Astrocyte (in vitro differentiated cells and primary cell): Measurements from ENCODE around the gene KSR2. TPM values are rescaled to one million over a fixed set of nuclear protein-coding genes. Genes with fewer than 3 reads are reported as not detected.

Experiments used
- DNase-seq: peaks from one replicate; pipeline ENCODE4 v3.0.0-alpha.2; 2010; ENCODE audit warnings: low read depth
- FAIRE-seq: peaks from 2 replicates; lab custom pipeline; 2011; peaks lifted over from hg19 to GRCh38; lab: Jason Lieb, UNC
- H2AFZ ChIP-seq: 2 replicates; pipeline ENCODE4 v1.6.0; 2012; ENCODE audit warnings: low read depth, low read length, inconsistent platforms
- H3K27ac ChIP-seq: 2 replicates; pipeline ENCODE4 v1.5.1; 2011; ENCODE audit warnings: low read depth, low read length, inconsistent platforms
- H3K27me3 ChIP-seq: 2 replicates; pipeline ENCODE4 v1.6.0; 2011; ENCODE audit warnings: low read length, inconsistent platforms; ENCODE audit not compliant: insufficient read depth
- H3K36me3 ChIP-seq: 2 replicates; pipeline ENCODE4 v1.5.1; 2011; ENCODE audit warnings: low read length, inconsistent platforms; ENCODE audit not compliant: insufficient read depth
- H3K4me1 ChIP-seq: 2 replicates; pipeline ENCODE4 v1.5.1; 2011; ENCODE audit warnings: low read length, inconsistent platforms; ENCODE audit not compliant: insufficient read depth
- H3K4me2 ChIP-seq: 2 replicates; pipeline ENCODE4 v1.6.0; 2012; ENCODE audit warnings: low read length, inconsistent platforms
- H3K4me3 ChIP-seq: 2 replicates; pipeline ENCODE4 v1.5.1; 2011; ENCODE audit warnings: low read depth, mild to moderate bottlenecking, low read length, inconsistent platforms; ENCODE audit not compliant: insufficient read depth
- H3K79me2 ChIP-seq: 2 replicates; pipeline ENCODE4 v1.6.0; 2012; ENCODE audit warnings: mild to moderate bottlenecking, low read length, inconsistent platforms; ENCODE audit not compliant: insufficient read depth
- H3K9ac ChIP-seq: 2 replicates; pipeline ENCODE4 v1.6.0; 2012; ENCODE audit warnings: mild to moderate bottlenecking, low read length, inconsistent platforms
- H3K9me3 ChIP-seq: 2 replicates; pipeline ENCODE4 v1.5.1; 2012; ENCODE audit warnings: low read depth, mild to moderate bottlenecking, low read length, inconsistent platforms; ENCODE audit not compliant: insufficient read depth
- H4K20me1 ChIP-seq: 2 replicates; pipeline ENCODE4 v1.6.0; 2012; ENCODE audit warnings: low read length, inconsistent platforms; ENCODE audit not compliant: insufficient read depth
- H3K27ac Mint-ChIP-seq: one replicate; pipeline ENCODE4 v1.8.0; 2021; ENCODE audit warnings: mild to moderate bottlenecking, mixed read lengths; ENCODE audit not compliant: unreplicated experiment
- H3K27me3 Mint-ChIP-seq: one replicate; pipeline ENCODE4 v1.8.0; 2021; ENCODE audit warnings: low read depth, mixed read lengths; ENCODE audit not compliant: unreplicated experiment
- H3K36me3 Mint-ChIP-seq: one replicate; pipeline ENCODE4 v1.8.0; 2021; ENCODE audit warnings: low read depth, mixed read lengths; ENCODE audit not compliant: unreplicated experiment
- H3K4me1 Mint-ChIP-seq: one replicate; pipeline ENCODE4 v1.8.0; 2021; ENCODE audit warnings: low read depth, mixed read lengths; ENCODE audit not compliant: unreplicated experiment
- H3K4me3 Mint-ChIP-seq: one replicate; pipeline ENCODE4 v1.8.0; 2021; ENCODE audit warnings: mild to moderate bottlenecking, moderate library complexity, mixed read lengths; ENCODE audit not compliant: unreplicated experiment
- H3K9me3 Mint-ChIP-seq: one replicate; pipeline ENCODE4 v1.8.0; 2021; ENCODE audit warnings: mild to moderate bottlenecking, mixed read lengths; ENCODE audit not compliant: unreplicated experiment
- CTCF ChIP-seq: IDR thresholded peaks from 2 replicates; pipeline ENCODE4 v1.5.1; 2011; ENCODE audit warnings: low read depth, mild to moderate bottlenecking, inconsistent platforms, low read length, moderate library complexity; ENCODE audit not compliant: insufficient read depth
- EZH2 ChIP-seq: IDR thresholded peaks from 2 replicates; pipeline ENCODE4 v1.6.1; 2012; ENCODE audit warnings: mild to moderate bottlenecking, low read length, inconsistent platforms; ENCODE audit not compliant: insufficient read depth
- total RNA-seq: library from RNA; stranded (reverse); gene quantifications from 2 replicates; pipeline ENCODE4 v1.2.1, GENCODE V29; 2021

The KSR2 gene
- total RNA-seq, 1 donor from 2014 or later: 0.98 TPM

GRCh38 chr12:117699575-117699974, 269.2 kb downstream of the KSR2 start:
- Mint-ChIP-seq H3K27me3 (no peaks in the 10 kb centered on the region), H3K27ac (no peak overlapping the region), H3K4me1 (no peaks in the 10 kb centered on the region), H3K36me3 (no peaks in the 10 kb centered on the region), H3K9me3 (peaks cover under 1% of the 10 kb centered on the region), H3K4me3 (no peak overlapping the region)
- H3K79me2 ChIP-seq: no peaks in the 10 kb centered on the region
- FAIRE-seq (no peak), DNase-seq (peak; percentile 16)
- H3K36me3 ChIP-seq: no peaks in the 10 kb centered on the region
- H3K4me2 ChIP-seq: no peak overlapping the region
- H3K27ac ChIP-seq: no peak overlapping the region
- no peak overlapping the region for H3K9ac ChIP-seq
- no peaks in the 10 kb centered on the region for H3K9me3 ChIP-seq
- H3K4me1 ChIP-seq: no peaks in the 10 kb centered on the region
- H3K4me3 ChIP-seq: no peak overlapping the region
- H3K27me3 ChIP-seq: no peaks in the 10 kb centered on the region
- TF ChIP-seq CTCF (no peak), EZH2 (no peak)
- no peaks in the 10 kb centered on the region for H4K20me1 ChIP-seq
- no peak overlapping the region for H2AFZ ChIP-seq

DNA sequence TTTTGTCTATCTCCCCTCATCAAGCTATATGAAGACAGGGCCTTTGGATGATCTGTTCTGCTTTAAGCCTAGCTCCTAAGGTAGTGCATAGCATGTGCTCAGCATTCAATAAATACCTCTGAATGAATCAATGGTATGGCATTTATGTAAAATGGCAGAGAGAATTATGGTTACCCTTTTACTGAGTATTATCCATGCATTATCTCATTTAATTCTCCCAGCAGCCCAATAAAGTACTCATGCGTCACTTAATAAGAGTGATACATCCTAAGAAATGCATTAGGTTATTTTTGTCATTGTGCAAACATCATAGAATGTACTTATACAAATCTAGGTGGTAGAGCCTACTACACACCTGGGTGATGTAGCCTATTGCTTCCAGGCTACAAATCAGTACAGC, 269.7 kb downstream of the KSR2 start:
- H3K4me3 Mint-ChIP-seq: no peak overlapping the region
- no peak overlapping the region for H3K9ac ChIP-seq
- H3K27ac ChIP-seq: no peak overlapping the region
- H3K27me3 ChIP-seq: no peaks in the 10 kb centered on the region
- no peaks in the 10 kb centered on the region for H3K9me3 ChIP-seq
- FAIRE-seq (no peak), DNase-seq (no peak)
- no peak overlapping the region for H3K4me2 ChIP-seq
- peaks cover 5% of the 10 kb centered on the region for H3K9me3 Mint-ChIP-seq
- H3K79me2 ChIP-seq: no peaks in the 10 kb centered on the region
- no peaks in the 10 kb centered on the region for H3K36me3 Mint-ChIP-seq
- no peaks in the 10 kb centered on the region for H3K4me1 ChIP-seq
- TF ChIP-seq EZH2 (no peak), CTCF (no peak)
- H3K4me1 Mint-ChIP-seq: no peaks in the 10 kb centered on the region
- H2AFZ ChIP-seq: no peak overlapping the region
- no peaks in the 10 kb centered on the region for H3K27me3 Mint-ChIP-seq
- no peaks in the 10 kb centered on the region for H3K36me3 ChIP-seq
- H3K27ac Mint-ChIP-seq: no peak overlapping the region
- H4K20me1 ChIP-seq: no peaks in the 10 kb centered on the region
- H3K4me3 ChIP-seq: no peak overlapping the region

GRCh38 chr12:117695956-117696355, 272.8 kb downstream of the KSR2 start:
- H3K4me3 Mint-ChIP-seq: no peak overlapping the region
- H3K36me3 ChIP-seq: no peaks in the 10 kb centered on the region
- H3K4me2 ChIP-seq: no peak overlapping the region

More at GRCh38 chr12:117695956-117696355, 272.8 kb downstream of the KSR2 start:
- H2AFZ ChIP-seq: no peak overlapping the region
- Mint-ChIP-seq H3K27ac (no peak overlapping the region), H3K27me3 (no peaks in the 10 kb centered on the region), H3K4me1 (no peaks in the 10 kb centered on the region), H3K36me3 (no peaks in the 10 kb centered on the region), H3K9me3 (peaks cover 12% of the 10 kb centered on the region)
- no peak overlapping the region for H3K4me3 ChIP-seq
- no peak overlapping the region for H3K27ac ChIP-seq
- H3K79me2 ChIP-seq: no peaks in the 10 kb centered on the region
- TF ChIP-seq CTCF (no peak), EZH2 (no peak)
- FAIRE-seq (no peak), DNase-seq (no peak)
- H3K27me3 ChIP-seq: no peaks in the 10 kb centered on the region
- H4K20me1 ChIP-seq: no peaks in the 10 kb centered on the region
- no peaks in the 10 kb centered on the region for H3K9me3 ChIP-seq
- no peak overlapping the region for H3K9ac ChIP-seq
- no peaks in the 10 kb centered on the region for H3K4me1 ChIP-seq
